ENCODE results near the gene RNPS1. TPM values are rescaled to one million over a fixed set of nuclear protein-coding genes. Genes with fewer than 3 reads are reported as not detected.

Gene RNPS1
- total RNA-seq, 1 experiment from 2014 or later, result 290 TPM

Small RNA genes within 50 kb of the gene (small RNA-seq; reads per million reads assigned to genes)
- gene MIR3677 (not detected), gene MIR4717 (not detected)

Other genes starting within 250 kb of the RNPS1 start
- 0.30 and 0.35 TPM in 2 replicates for gene NPW, start 248.3 kb downstream of the RNPS1 start, total RNA-seq (2014; rRNA removed; shearing (Covaris generic))
- gene NHERF2, start 241.2 kb downstream of the RNPS1 start, total RNA-seq (2014; rRNA removed; shearing (Covaris generic)), result 118 and 158 TPM in 2 replicates
- 61.5 and 90.5 TPM in 2 replicates for gene NTHL1, start 220.3 kb downstream of the RNPS1 start, total RNA-seq (2014; rRNA removed; shearing (Covaris generic))
- gene TSC2, start 220.1 kb downstream of the RNPS1 start, total RNA-seq (2014; rRNA removed; shearing (Covaris generic)), result 50.2 and 59.6 TPM in 2 replicates
- 55.1 and 58.6 TPM in 2 replicates for gene PKD1, start 132.2 kb downstream of the RNPS1 start, total RNA-seq (2014; rRNA removed; shearing (Covaris generic))
- 9.5 and 13.4 TPM in 2 replicates for gene RAB26, start 119.5 kb downstream of the RNPS1 start, total RNA-seq (2014; rRNA removed; shearing (Covaris generic))
- 122 and 138 TPM in 2 replicates for gene TRAF7, start 112.3 kb downstream of the RNPS1 start, total RNA-seq (2014; rRNA removed; shearing (Covaris generic))
- gene CASKIN1, start 71.5 kb downstream of the RNPS1 start, total RNA-seq (2014; rRNA removed; shearing (Covaris generic)), result 0.10 and 1.2 TPM in 2 replicates
- 50.0 and 69.1 TPM in 2 replicates for gene MLST8, start 62.7 kb downstream of the RNPS1 start, total RNA-seq (2014; rRNA removed; shearing (Covaris generic))
- gene BRICD5, start 57.3 kb downstream of the RNPS1 start, total RNA-seq (2014; rRNA removed; shearing (Covaris generic)), result 2.0 and 7.3 TPM in 2 replicates
- 40.0 and 50.1 TPM in 2 replicates for gene PGP, start 53.3 kb downstream of the RNPS1 start, total RNA-seq (2014; rRNA removed; shearing (Covaris generic))
- 37.4 and 41.2 TPM in 2 replicates for gene E4F1, start 44.5 kb downstream of the RNPS1 start, total RNA-seq (2014; rRNA removed; shearing (Covaris generic))
- 2.1 and 3.7 TPM in 2 replicates for gene DNASE1L2, start 31.7 kb downstream of the RNPS1 start, total RNA-seq (2014; rRNA removed; shearing (Covaris generic))
- 32.5 and 40.0 TPM in 2 replicates for gene ECI1, start 16.5 kb downstream of the RNPS1 start, total RNA-seq (2014; rRNA removed; shearing (Covaris generic))
- 0.13 and 0.14 TPM in 2 replicates for gene ABCA3, start 72.6 kb upstream of the RNPS1 start, total RNA-seq (2014; rRNA removed; shearing (Covaris generic))
- 60.6 and 64.7 TPM in 2 replicates for gene CCNF, start 161.3 kb upstream of the RNPS1 start, total RNA-seq (2014; rRNA removed; shearing (Covaris generic))
- 50.8 and 61.3 TPM in 2 replicates for gene TEDC2, start 192.0 kb upstream of the RNPS1 start, total RNA-seq (2014; rRNA removed; shearing (Covaris generic))
- gene NTN3, start 203.2 kb upstream of the RNPS1 start, total RNA-seq (2014; rRNA removed; shearing (Covaris generic)), result not detected in 2 replicates
- 13.1 and 14.0 TPM in 2 replicates for gene TBC1D24, start 207.0 kb upstream of the RNPS1 start, total RNA-seq (2014; rRNA removed; shearing (Covaris generic))
- gene ATP6V0C, start 245.8 kb upstream of the RNPS1 start, total RNA-seq (2014; rRNA removed; shearing (Covaris generic)), result 35.8 and 147 TPM in 2 replicates

All from HT1080 (cell line).